ENCODE measurements around the gene THEMIS2. TPM values are rescaled to one million over a fixed set of nuclear protein-coding genes. Genes with fewer than 3 reads are reported as not detected.

Gene THEMIS2
- total RNA-seq, 1 experiment from 2014 or later, result 2.0 TPM

GRCh38 chr1:27886353-27886679 is 14.0 kb downstream of the THEMIS2 start:
- Histone ChIP-seq H3K27me3 (replicated peaks; ENCODE audit: insufficient read depth, low read depth, low read length, poor library complexity) (no peaks in the 10 kb centered on the region), H3K9me3 (ENCODE audit: low read depth, low read length, poor library complexity, severe bottlenecking) (no peaks in the 10 kb centered on the region), H3K4me1 (ENCODE audit: insufficient read depth, low read length, poor library complexity, severe bottlenecking) (no peaks in the 10 kb centered on the region), H3K27ac (ENCODE audit: low read depth, low read length, poor library complexity, severe bottlenecking) (no peak overlapping the region), H3K36me3 (ENCODE audit: insufficient read depth, low read length, poor library complexity, severe bottlenecking) (peaks cover 10% of the 10 kb centered on the region), H3K4me3 (ENCODE audit: low read depth, low read length, poor library complexity, severe bottlenecking) (no peak overlapping the region)
- intact Hi-C loops (cut with micrococcal nuclease; ENCODE audit: unreplicated experiment), result no loop called here
- TF ChIP-seq CTCF (conservative IDR thresholded peaks at IDR 0.05; ENCODE audit: low read depth, low read length) (no peak), EZH2 (IDR thresholded peaks at IDR 0.05; ENCODE audit: borderline replicate concordance, low read depth, low read length, poor library complexity, severe bottlenecking) (no peak)
- CTCF ChIA-PET, result no interaction called here
- no peak for DNase-seq (ENCODE audit: low spot score)
- POLR2A ChIA-PET (ENCODE audit: low non-redundant PET), result no interaction called here
- BruUV-seq (replicated peaks), result no TSS peak

GRCh38 chr1:27886744-27887143 is 14.4 kb downstream of the THEMIS2 start:
- H3K27me3 ChIP-seq (replicated peaks; ENCODE audit: insufficient read depth, low read depth, low read length, poor library complexity), result no peaks in the 10 kb centered on the region
- peaks cover 14% of the 10 kb centered on the region for H3K36me3 ChIP-seq (ENCODE audit: insufficient read depth, low read length, poor library complexity, severe bottlenecking)
- intact Hi-C loops (cut with micrococcal nuclease; ENCODE audit: unreplicated experiment), result no loop called here
- H3K9me3 ChIP-seq (ENCODE audit: low read depth, low read length, poor library complexity, severe bottlenecking), result no peaks in the 10 kb centered on the region
- ChIA-PET POLR2A (ENCODE audit: low non-redundant PET) (no interaction called here), CTCF (no interaction called here)
- H3K27ac ChIP-seq (ENCODE audit: low read depth, low read length, poor library complexity, severe bottlenecking), result no peak overlapping the region
- H3K4me3 ChIP-seq (ENCODE audit: low read depth, low read length, poor library complexity, severe bottlenecking), result no peak overlapping the region
- DNase-seq (ENCODE audit: low spot score), result no peak
- BruUV-seq (replicated peaks), result no TSS peak
- TF ChIP-seq CTCF (conservative IDR thresholded peaks at IDR 0.05; ENCODE audit: low read depth, low read length), result no peak
- TF ChIP-seq EZH2 (IDR thresholded peaks at IDR 0.05; ENCODE audit: borderline replicate concordance, low read depth, low read length, poor library complexity, severe bottlenecking), result no peak
- no peaks in the 10 kb centered on the region for H3K4me1 ChIP-seq (ENCODE audit: insufficient read depth, low read length, poor library complexity, severe bottlenecking)

- intact Hi-C loops (cut with micrococcal nuclease; ENCODE audit: unreplicated experiment), result no loop called here
- ChIA-PET POLR2A (ENCODE audit: low non-redundant PET) (no interaction called here), CTCF (no interaction called here)
- Histone ChIP-seq H3K36me3 (ENCODE audit: insufficient read depth, low read length, poor library complexity, severe bottlenecking) (peaks cover 21% of the 10 kb centered on the region), H3K27me3 (replicated peaks; ENCODE audit: insufficient read depth, low read depth, low read length, poor library complexity) (no peaks in the 10 kb centered on the region), H3K4me3 (ENCODE audit: low read depth, low read length, poor library complexity, severe bottlenecking) (no peak overlapping the region), H3K27ac (ENCODE audit: low read depth, low read length, poor library complexity, severe bottlenecking) (no peak overlapping the region), H3K9me3 (ENCODE audit: low read depth, low read length, poor library complexity, severe bottlenecking) (no peaks in the 10 kb centered on the region), H3K4me1 (ENCODE audit: insufficient read depth, low read length, poor library complexity, severe bottlenecking) (no peaks in the 10 kb centered on the region)
- DNase-seq (ENCODE audit: low spot score), result no peak
- BruUV-seq (replicated peaks), result no TSS peak
- TF ChIP-seq EZH2 (IDR thresholded peaks at IDR 0.05; ENCODE audit: borderline replicate concordance, low read depth, low read length, poor library complexity, severe bottlenecking) (no peak), CTCF (conservative IDR thresholded peaks at IDR 0.05; ENCODE audit: low read depth, low read length) (no peak)
These were observed 15.1 kb downstream of the THEMIS2 start for GRCh38 chr1:27887215-27888021.
